Body of pancreas (tissue), 4 donors: ENCODE measurements around the gene EBF3.

Experiments used
- CTCF ChIP-seq, 7 experiments: fragments of 450-650 bp in 4 of 7; fragments of 200-600 bp in 3 of 7; sonication (generic) in 3 of 7; IDR thresholded peaks; one replicate each; pipeline ENCODE4 v1.5.1; 2016 to 2019; ENCODE audit warnings: antibody characterized with exemption in 7 of 7
- POLR2A ChIP-seq, 3 donors: fragments of 450-650 bp; IDR thresholded peaks; one replicate each; pipeline ENCODE4 v1.6.1; 2016; ENCODE audit warnings: antibody characterized with exemption in 3 of 3, mild to moderate bottlenecking in 2 of 3

DNA sequence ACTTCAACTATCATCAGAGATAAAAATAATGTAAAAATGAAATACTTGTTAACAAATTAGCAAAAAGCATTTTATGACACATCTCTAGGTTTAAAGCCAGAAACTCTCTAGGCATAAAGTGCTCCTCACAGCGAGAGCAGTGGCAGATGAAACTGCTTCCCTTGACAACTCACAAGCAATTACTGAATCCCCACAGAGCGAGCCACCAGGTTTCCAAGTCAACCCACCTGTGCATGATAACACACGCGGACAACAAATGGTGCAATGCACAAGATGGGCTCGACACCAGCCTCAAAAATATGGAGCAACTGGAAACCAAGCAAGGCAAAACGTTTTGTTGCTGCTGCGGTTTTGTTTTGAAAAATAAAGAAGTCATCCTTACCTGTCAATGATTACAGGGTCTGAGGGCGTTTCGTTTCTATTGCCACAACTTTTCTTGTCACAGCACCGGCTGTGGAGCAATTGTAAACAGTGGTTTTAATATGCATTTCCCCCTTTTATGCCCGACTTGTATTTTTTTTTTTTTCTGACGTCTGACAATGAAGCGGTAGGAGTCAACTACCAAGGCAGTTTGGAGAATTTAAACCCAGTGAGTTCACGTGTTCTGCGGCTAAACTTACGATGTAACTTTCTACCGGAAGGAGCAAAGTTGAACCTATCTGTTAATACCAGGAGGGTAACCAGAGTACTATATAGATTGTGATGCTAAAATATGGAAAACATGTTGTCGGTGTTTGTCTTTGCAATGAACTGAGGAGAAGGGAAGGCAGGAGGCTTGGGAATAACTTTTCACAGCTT is 7.0 kb downstream of the EBF3 start:
- TF ChIP-seq CTCF (IDR thresholded peaks at IDR 0.05): no peak
- TF ChIP-seq POLR2A (IDR thresholded peaks at IDR 0.05): no peak
